Measurements from ENCODE around the gene ATG2A. TPM values are rescaled to one million over a fixed set of nuclear protein-coding genes. Genes with fewer than 3 reads are reported as not detected.

ATG2A gene
- total and polyA plus RNA-seq, 2 of the 8 experiments (the other 6 are each of a cell fraction or from before 2014, with no cell fraction given), result 12.1 to 22.1 TPM

DNA sequence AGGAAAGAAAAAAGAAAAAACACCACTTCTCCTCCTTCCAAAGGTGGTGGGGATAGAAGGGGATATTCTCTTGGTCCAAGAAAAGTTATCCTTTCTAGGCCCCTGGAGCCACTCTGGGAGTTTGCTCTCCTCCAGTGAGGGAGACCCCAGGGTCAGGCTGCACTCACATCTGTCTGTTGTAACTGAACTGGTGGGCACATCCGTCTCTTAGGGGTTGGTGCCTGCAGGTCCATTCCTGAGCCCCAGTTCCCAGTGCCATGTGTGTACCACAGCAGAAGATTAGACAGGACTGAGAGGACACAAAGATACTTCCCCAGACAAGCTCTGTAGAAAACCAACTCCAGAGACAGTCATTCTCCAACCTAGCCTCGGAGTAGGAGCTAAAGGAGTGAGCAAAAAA is 3.1 kb upstream of the ATG2A start (continued):
- no peak for TF ChIP-seq KDM4A (IDR thresholded peaks at IDR 0.05; ENCODE audit: low read depth, low read length, severe bottlenecking)
- no peak for TF ChIP-seq TAF7 (optimal IDR thresholded peaks at IDR 0.05; ENCODE audit: borderline replicate concordance, low read depth, low read length)
- TF ChIP-seq CREB1 (IDR thresholded peaks at IDR 0.05), result no peak
- TF ChIP-seq, protein P1, sequence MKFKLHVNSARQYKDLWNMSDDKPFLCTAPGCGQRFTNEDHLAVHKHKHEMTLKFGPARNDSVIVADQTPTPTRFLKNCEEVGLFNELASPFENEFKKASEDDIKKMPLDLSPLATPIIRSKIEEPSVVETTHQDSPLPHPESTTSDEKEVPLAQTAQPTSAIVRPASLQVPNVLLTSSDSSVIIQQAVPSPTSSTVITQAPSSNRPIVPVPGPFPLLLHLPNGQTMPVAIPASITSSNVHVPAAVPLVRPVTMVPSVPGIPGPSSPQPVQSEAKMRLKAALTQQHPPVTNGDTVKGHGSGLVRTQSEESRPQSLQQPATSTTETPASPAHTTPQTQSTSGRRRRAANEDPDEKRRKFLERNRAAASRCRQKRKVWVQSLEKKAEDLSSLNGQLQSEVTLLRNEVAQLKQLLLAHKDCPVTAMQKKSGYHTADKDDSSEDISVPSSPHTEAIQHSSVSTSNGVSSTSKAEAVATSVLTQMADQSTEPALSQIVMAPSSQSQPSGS (IDR thresholded peaks at IDR 0.05; ENCODE audit: low read length), result no peak
- no peak for TF ChIP-seq ZNF274 (IDR thresholded peaks at IDR 0.05; ENCODE audit: borderline replicate concordance, extremely low read depth, low read length)
